Choroid plexus epithelial cell (primary cell): ENCODE data around the gene PIGP.
"Not testable (repeated sequence)": the region's sequence is repeated elsewhere in the genome, so short reads cannot be mapped to it uniquely, and the experiment has no call there.

Experiments
- DNase-seq: peaks from one replicate; pipeline ENCODE4 v3.0.0-alpha.2; 2010; ENCODE audit warnings: low read depth
- H3K4me3 ChIP-seq: 2 replicates; pipeline ENCODE4 v1.5.1; 2011; ENCODE audit warnings: low read depth, mild to moderate bottlenecking, control low read depth, low read length, moderate library complexity
- TF ChIP-seq, protein P1 (sequence below): conservative IDR thresholded peaks from 2 replicates; pipeline ENCODE4 v1.5.1; 2011; ENCODE audit warnings: low read depth, mild to moderate bottlenecking, control low read depth, inconsistent platforms, low read length, moderate library complexity

Gene PIGP

DNA sequence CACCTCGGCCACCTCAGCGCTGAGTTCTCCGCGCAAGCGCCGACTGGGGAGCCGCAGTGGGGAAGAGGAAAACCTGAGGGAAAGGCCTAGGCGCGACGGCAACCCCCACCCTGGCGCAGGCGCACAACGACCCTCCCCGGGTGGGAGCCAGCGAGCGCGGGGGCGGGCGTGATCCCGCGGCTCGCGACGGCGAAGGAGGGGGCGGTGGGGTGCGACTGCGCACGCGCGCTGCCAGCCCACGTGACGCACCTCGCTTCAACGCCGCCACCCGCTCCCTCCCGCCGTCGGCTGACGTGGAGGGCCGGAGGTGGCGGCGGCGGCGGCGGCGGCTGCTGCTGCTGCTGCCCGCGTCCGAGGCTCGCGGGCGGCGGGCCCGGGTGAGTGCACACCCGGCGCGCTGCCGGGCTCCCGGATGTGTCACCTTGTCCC lies at the start of gene PIGP, which contains the start of gene TTC3:
Gene PIGP (minus strand): TSS at position 84 of the 429 bp plus-strand sequence. CDS start 556 bp downstream, outside the sequence.
Gene TTC3 (plus strand): TSS at position 267 of the 429 bp plus-strand sequence. CDS start 14,004 bp downstream, outside the sequence.
- DNase-seq, result peak; percentile 96
- H3K4me3 ChIP-seq, result peak within 1 kb of the TSS; percentile 94
- TF ChIP-seq, protein P1, sequence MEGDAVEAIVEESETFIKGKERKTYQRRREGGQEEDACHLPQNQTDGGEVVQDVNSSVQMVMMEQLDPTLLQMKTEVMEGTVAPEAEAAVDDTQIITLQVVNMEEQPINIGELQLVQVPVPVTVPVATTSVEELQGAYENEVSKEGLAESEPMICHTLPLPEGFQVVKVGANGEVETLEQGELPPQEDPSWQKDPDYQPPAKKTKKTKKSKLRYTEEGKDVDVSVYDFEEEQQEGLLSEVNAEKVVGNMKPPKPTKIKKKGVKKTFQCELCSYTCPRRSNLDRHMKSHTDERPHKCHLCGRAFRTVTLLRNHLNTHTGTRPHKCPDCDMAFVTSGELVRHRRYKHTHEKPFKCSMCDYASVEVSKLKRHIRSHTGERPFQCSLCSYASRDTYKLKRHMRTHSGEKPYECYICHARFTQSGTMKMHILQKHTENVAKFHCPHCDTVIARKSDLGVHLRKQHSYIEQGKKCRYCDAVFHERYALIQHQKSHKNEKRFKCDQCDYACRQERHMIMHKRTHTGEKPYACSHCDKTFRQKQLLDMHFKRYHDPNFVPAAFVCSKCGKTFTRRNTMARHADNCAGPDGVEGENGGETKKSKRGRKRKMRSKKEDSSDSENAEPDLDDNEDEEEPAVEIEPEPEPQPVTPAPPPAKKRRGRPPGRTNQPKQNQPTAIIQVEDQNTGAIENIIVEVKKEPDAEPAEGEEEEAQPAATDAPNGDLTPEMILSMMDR, result no peak

DNA sequence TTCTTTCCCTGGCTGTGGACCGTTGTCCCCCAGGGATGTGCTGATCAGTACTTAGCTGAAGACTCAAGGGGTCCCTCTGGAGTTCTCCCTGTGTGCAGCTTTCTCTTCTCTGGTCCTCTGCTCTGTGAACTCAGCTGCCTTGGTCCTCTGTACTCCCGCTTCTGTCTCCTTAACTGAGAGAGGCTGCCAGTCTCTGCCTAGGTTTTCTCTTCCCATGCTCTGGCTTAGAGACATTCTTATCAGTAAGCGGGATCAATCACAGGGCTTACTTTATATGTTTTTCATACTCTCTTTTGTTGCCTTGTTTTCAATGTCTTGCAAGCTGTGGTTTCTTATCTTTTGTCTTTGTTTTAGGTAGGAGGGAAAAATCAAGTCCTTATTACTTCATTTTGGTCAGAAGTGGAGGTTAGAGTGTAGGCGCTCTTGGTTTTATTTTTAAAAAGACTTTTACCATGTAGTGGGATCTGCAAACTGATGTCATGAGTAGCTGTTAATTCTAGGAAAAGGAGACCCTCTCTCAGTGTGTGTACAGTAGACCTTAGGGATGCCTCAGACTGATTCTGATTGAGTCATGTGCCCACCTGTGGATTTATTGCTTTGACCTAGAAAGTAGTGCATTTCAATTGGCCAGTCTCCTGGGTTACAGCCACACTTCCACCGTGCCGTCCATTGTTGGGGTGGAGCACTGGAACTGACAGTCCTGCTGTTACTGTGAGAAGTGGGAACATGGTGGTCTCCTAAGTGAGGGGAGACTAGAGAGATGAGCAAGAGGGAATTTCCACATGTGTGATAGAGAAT lies 46.7 kb upstream of the PIGP start:
- no peak overlapping the region for H3K4me3 ChIP-seq
- TF ChIP-seq, protein P1, result peak; percentile 36
- no peak for DNase-seq

DNA sequence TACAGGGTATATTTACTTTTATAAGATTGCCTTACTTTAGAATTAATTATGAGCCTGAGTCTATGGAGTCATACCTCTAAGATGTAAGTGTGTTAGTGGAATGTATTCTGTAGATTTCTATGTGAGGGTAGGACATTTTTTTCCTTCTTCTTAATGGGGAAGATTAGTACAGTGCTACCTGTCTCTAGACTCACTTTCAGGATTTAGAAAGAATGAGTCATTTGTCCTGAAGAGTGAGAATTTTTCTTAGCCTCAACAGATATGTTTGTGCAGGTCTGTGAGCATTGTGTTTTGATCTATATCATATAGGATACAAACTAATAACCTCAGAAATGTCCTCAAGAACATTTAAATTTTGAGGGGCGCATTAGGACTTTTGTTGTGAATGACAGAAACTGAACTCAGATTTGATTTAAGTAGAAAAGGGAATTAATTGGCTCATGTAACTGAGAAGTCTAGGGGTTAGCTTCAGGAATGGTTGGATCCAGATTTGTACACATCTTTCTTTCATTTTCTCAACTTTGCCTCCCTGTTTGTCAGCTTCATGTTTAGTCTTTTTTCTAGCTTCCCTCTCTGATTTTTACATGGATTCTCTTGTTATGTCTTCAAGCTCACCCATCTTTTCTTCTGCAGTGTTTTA lies 45.4 kb upstream of the PIGP start:
- H3K4me3 ChIP-seq, result no peak overlapping the region
- DNase-seq, result no peak
- TF ChIP-seq, protein P1, result no peak

DNA sequence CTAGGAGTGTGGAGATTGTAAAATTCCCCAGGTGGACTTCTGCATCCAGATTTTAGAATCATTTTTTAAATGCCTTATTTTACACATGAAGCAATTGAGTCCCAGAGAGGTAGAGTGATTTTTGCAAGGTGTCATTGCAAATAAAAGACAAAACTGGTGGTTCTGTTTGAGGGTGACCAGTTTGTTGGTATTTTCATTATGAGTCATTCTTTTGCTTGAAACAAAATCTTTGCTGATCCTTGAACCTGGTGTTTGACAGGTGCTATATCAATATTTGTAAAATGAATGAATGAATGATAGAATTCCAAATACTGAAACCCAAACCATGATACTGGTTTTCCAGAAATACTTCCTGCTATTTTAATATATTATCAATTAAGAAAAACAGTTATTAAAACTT lies 44.3 kb upstream of the PIGP start:
- H3K4me3 ChIP-seq, result no peak overlapping the region
- DNase-seq, result no peak
- TF ChIP-seq, protein P1, result no peak

DNA sequence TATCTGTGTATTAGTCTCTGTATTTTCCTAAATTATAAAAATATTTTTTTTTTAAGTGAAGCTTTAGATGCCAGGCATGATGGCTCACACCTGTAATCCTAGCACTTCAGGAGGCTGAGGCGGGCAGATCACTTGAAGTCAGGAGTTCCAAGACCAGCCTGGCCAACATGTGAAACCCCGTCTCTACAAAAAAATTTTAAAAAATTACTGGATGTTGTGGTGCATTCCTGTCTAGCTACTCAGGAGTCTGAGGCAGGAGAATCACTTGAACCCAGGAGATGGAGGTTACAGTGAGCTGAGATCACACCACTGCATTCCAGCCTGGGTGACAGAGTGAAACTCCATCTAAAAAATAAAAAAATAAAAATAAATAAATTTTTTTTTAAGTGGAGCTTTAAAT lies 43.6 kb upstream of the PIGP start:
- not testable (repeated sequence) for H3K4me3 ChIP-seq, DNase-seq

DNA sequence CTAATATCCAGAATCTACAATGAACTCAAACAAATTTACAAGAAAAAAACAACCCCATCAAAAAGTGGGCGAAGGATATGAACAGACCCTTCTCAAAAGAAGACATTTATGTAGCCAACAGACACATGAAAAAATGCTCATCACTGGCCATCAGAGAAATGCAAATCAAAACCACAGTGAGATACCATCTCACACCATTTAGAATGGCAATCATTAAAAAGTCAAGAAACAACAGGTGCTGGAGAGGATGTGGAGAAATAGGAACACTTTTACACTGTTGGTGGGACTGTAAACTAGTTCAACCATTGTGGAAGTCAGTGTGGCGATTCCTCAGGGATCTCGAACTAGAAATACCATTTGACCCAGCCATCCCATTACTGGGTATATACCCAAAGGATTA lies 41.4 kb upstream of the PIGP start:
- DNase-seq, H3K4me3 ChIP-seq: not testable (repeated sequence)

DNA sequence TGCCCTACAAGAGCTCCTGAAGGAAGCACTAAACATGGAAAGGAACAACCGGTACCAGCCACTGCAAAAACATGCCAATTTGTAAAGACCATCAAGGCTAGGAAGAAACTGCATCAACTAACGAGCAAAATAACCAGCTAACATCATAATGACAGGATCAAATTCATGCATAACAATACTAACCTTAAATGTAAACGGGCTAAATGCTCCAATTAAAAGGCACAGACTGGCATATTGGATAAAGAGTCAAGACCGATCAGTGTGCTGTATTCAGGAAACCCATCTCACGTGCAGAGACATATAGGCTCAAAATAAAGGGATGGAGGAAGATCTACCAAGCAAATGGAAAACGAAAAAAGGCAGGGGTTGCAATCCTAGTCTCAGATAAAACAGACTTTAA lies 38.2 kb upstream of the PIGP start:
- not testable (repeated sequence) for DNase-seq, H3K4me3 ChIP-seq

DNA sequence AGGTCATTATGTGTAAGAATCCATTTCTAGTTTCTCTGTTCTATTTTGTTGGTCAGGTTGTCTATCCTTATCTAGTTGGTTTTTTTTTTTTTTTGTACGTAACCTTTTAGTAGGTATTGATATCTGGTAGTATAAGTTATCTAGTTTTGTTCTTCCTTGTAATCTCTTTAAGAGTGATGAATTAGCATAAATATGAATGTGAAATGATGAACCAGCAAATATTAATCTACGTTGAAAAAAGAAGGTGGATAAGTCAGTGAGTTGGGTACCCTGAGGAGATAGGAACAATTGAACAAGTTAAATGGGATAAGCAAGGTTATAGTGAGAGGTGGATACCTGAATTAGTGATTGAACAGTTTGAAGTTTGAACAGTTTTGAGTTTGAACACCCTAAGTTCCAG lies 34.1 kb upstream of the PIGP start:
- no peak overlapping the region for H3K4me3 ChIP-seq
- TF ChIP-seq, protein P1, result no peak
- DNase-seq, result no peak

DNA sequence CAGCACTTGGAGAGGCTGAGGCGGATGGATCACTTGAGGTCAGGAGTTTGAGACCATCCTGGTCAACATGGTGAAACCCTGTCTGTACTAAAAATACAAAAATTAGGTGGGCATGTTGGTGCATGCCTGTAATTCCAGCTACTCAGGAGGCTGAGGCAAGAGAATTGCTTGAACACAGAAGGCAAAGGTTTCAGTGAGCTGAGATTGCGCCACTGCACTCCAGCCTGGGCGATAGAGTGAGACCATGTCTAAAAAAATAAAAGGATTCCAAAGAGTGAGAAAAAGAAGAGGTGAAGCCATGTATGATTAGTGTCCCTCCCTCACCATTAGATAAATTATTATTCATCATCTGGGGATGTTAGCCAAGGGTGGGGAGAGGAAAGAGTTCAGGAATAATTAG lies 29.9 kb upstream of the PIGP start:
- peak; percentile 53 for DNase-seq

More for the DNA sequence above, 29.9 kb upstream of the PIGP start:
- not testable (repeated sequence) for H3K4me3 ChIP-seq
